ENCODE data around the gene KNOP1. TPM values are rescaled to one million over a fixed set of nuclear protein-coding genes. Genes with fewer than 3 reads are reported as not detected.

Gene KNOP1
- total and polyA plus RNA-seq, 2 of the 13 experiments (the other 11 are each of a cell fraction or from before 2014, with no cell fraction given) = 21.2 to 57.5 TPM

DNA sequence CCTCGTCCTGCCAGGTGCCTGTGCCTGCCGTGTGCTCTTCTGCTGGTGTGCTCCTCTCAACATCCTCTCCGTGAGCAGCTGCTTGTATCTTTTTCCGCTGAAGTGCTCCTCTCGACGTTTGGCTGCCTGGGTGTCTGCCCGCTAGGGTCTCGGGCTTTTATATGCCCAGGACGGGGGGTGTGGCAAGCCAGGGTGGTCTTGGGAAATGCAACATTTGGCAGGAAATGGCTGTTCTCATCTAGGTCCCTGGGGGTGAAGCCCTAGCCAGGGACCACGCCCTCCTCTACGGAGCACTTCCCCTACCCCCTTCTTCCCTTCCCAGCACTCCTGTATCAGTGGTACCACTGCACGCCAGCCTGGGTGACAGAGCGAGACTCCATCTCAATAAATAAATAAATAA, 49.5 kb upstream of the KNOP1 start:
- Histone ChIP-seq H3K36me3 (replicated peaks in 1 of 2; ENCODE audit: control insufficient read depth in 1 of 2, insufficient read depth in 2 of 2, low read length in 2 of 2) (no peaks in the 10 kb centered on the region), H2AFZ (ENCODE audit: low read length) (no peak overlapping the region), H3K79me2 (ENCODE audit: insufficient read depth, low read length) (no peaks in the 10 kb centered on the region), H3K9ac (ENCODE audit: insufficient read depth, low read depth, low read length) (no peak overlapping the region), H3K4me2 (ENCODE audit: low read depth, low read length) (no peak overlapping the region), H3K4me1 (ENCODE audit: insufficient read depth, low read length) (no peaks in the 10 kb centered on the region), H3K4me3 (replicated peaks in 1 of 3; ENCODE audit: insufficient read depth in 1 of 3, low read depth in 2 of 3, low read length in 3 of 3) (no peak overlapping the region), H3K9me3 (ENCODE audit: low read length) (no peaks in the 10 kb centered on the region; the same call in 1 of the 2 replicates), H3K27ac (ENCODE audit: extremely low read length, insufficient read depth, low read length) (no peak overlapping the region), H4K20me1 (ENCODE audit: insufficient read depth, low read length) (no peaks in the 10 kb centered on the region), H3K27me3 (ENCODE audit: control insufficient read depth in 1 of 2, insufficient read depth in 2 of 2, low read length in 2 of 2) (no peaks in the 10 kb centered on the region)
- ATAC-seq (no peak), FAIRE-seq (no peak), DNase-seq (ENCODE audit: low spot score) (no peak)
- in situ Hi-C loops (cut with HindIII; ENCODE audit: extremely low pct_ligation_motif_present, low pct_unique_long_range_greater_than_20kb) (no loop called here), intact Hi-C loops (cut with micrococcal nuclease; ENCODE audit: unreplicated experiment) (no loop called here)
- no TSS peak for BruUV-seq (replicated peaks)
- WGBS (ENCODE audit: low lambda C conversion rate) = 94% methylated on average over 13 of the region's 13 CpGs
- no peak for TF ChIP-seq NFE2L2 (IDR thresholded peaks at IDR 0.05; ENCODE audit: low read length)
- TF ChIP-seq, protein P1, sequence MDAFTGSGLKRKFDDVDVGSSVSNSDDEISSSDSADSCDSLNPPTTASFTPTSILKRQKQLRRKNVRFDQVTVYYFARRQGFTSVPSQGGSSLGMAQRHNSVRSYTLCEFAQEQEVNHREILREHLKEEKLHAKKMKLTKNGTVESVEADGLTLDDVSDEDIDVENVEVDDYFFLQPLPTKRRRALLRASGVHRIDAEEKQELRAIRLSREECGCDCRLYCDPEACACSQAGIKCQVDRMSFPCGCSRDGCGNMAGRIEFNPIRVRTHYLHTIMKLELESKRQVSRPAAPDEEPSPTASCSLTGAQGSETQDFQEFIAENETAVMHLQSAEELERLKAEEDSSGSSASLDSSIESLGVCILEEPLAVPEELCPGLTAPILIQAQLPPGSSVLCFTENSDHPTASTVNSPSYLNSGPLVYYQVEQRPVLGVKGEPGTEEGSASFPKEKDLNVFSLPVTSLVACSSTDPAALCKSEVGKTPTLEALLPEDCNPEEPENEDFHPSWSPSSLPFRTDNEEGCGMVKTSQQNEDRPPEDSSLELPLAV (CRISPR knock-in tag; conservative IDR thresholded peaks at IDR 0.05; ENCODE audit: low read depth) = no peak
- TF ChIP-seq, protein P2, sequence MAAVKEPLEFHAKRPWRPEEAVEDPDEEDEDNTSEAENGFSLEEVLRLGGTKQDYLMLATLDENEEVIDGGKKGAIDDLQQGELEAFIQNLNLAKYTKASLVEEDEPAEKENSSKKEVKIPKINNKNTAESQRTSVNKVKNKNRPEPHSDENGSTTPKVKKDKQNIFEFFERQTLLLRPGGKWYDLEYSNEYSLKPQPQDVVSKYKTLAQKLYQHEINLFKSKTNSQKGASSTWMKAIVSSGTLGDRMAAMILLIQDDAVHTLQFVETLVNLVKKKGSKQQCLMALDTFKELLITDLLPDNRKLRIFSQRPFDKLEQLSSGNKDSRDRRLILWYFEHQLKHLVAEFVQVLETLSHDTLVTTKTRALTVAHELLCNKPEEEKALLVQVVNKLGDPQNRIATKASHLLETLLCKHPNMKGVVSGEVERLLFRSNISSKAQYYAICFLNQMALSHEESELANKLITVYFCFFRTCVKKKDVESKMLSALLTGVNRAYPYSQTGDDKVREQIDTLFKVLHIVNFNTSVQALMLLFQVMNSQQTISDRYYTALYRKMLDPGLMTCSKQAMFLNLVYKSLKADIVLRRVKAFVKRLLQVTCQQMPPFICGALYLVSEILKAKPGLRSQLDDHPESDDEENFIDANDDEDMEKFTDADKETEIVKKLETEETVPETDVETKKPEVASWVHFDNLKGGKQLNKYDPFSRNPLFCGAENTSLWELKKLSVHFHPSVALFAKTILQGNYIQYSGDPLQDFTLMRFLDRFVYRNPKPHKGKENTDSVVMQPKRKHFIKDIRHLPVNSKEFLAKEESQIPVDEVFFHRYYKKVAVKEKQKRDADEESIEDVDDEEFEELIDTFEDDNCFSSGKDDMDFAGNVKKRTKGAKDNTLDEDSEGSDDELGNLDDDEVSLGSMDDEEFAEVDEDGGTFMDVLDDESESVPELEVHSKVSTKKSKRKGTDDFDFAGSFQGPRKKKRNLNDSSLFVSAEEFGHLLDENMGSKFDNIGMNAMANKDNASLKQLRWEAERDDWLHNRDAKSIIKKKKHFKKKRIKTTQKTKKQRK (IDR thresholded peaks at IDR 0.05; ENCODE audit: low read length) = no peak
- TF ChIP-seq NAIF1 (CRISPR knock-in tag; IDR thresholded peaks at IDR 0.05; ENCODE audit: borderline replicate concordance) = no peak
- ChIA-PET POLR2A (no interaction called here), CTCF (ENCODE audit: low intra/inter-chr PET ratio, low total read pairs) (no interaction called here)

Data from HepG2 (cell line).